HG02798 (cell line): ENCODE results near the gene EDARADD.

Experiments used
- ATAC-seq: cut with Tn5 transposase; IDR thresholded peaks from one replicate; pipeline ENCODE4 v1.9.1; 2021; ENCODE audit warnings: mild to moderate bottlenecking; ENCODE audit not compliant: unreplicated experiment, poor library complexity

The EDARADD gene

DNA sequence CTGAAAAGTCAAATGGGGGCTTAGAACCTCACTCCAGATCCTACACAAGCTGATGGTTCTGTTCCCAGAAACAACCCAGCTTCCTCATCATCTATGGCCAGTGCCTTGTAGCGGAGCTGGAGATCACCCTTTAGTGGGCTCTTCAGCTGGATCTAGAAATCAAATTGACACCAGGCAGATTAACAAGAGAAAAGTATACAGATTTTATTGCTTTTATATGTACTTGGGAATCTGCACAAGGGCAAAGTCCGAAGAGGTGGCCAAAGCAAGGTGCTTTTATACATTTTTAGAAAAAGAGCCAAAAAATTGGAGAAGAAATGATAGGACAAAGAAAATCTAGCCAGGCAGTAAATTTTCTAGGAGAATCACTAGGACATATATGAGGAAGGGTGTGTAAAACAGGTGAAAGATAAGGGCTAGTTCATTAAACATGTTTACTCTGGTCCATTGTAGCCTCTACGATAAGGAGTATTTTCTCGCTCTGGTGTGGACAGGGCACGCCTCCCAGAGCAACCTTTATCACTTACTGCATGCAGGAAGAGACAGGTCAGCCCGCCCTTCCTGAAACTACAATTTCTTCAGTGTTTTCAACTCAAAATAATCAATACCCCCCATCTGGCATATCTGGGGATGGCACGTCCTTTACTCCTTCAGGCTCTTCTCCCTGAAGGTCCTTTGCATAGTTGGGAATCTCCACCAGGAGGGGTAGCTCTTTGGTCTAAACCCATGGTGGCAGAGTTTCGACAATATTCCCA is 115.7 kb downstream of the EDARADD start:
- ATAC-seq, result no peak

DNA sequence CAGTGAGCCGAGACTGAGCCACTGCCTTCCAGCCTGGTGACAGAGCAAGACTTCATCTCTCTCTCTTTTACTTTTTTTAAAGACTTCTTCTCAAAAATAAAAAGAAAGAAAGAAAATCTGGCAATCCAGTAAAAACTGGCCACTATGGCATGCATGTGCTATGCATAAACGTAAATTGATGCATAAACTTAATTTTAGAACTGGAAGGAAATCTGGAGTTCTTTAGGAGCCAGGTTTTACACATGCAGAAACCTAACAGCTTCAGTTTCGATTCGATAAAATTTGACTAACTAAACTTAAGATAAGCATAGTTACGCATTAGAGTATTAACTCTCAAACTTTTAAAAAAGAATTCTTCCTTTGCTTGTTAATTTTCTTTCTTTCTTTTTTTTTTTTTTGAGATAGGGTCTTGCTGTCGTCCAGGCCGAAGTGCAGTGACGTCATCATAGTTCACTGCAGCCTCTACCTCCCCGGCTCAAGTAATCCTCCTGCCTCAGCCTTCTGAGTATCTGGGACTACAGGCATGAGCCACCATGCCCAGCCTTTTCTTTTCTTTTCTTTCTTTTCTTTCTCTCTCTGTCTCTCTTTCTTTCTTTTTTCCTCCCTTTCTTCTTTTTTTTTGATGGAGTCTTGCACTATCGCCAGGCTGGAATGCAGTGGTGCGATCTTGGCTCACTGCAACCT is 117.8 kb downstream of the EDARADD start:
- no peak for ATAC-seq

DNA sequence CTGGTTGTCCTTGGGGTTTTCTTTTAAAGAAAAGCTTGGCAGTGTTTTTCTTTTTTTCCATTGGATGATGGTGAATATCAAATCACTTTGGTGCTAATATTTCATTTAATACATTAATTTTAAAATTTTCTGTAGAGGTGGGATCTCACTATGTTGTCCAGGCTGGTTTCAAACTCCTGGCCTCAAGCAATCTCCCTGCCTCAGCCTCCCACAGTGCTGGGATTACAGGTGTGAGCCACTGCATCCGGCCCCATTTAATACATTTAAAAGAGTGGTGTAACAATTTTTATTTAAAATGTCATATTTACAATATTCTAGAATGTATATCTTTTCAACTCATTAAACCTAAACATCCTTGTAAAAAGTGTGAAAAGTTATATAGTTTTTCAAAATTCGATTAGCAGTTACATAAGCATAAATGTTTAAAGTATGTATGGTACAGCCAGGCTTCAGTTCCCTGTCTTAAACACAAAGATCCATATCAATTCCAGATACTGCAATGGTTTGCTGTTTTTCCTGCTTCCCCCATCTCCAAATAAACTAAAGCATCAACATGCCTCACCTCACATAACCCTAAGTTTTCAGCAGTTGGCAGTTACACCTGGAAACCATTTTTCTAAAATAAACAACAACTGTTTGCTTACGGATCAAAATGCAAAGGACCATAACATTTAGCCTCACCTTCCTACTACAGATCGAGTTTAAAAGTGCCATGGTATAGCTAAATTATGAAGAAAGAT is 120.8 kb downstream of the EDARADD start:
- no peak for ATAC-seq

DNA sequence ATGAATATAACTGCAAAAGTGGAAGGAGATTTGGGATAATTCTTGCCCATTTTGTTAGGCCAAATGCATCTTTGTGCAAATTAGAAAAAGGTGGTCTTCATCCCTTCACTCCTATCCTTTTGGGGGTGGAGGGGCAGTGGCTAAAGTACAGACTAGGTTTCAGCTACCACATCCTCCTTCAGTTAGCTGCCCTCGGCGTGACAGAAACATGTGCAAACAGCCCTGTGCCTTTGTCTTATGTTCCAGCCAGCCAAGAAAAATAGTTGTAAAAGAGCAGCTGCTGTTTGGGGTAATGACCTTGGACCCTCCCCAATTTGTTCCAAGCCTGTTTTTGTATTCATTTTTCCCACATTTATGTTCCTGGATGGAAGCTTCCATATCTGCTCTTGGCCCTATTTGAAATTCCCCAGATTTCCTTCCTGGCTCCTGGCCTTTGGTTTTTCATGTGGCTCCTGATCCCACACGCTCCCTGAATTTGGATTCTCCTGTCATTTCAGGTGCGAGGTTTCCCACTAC is 121.4 kb downstream of the EDARADD start:
- ATAC-seq, result no peak

DNA sequence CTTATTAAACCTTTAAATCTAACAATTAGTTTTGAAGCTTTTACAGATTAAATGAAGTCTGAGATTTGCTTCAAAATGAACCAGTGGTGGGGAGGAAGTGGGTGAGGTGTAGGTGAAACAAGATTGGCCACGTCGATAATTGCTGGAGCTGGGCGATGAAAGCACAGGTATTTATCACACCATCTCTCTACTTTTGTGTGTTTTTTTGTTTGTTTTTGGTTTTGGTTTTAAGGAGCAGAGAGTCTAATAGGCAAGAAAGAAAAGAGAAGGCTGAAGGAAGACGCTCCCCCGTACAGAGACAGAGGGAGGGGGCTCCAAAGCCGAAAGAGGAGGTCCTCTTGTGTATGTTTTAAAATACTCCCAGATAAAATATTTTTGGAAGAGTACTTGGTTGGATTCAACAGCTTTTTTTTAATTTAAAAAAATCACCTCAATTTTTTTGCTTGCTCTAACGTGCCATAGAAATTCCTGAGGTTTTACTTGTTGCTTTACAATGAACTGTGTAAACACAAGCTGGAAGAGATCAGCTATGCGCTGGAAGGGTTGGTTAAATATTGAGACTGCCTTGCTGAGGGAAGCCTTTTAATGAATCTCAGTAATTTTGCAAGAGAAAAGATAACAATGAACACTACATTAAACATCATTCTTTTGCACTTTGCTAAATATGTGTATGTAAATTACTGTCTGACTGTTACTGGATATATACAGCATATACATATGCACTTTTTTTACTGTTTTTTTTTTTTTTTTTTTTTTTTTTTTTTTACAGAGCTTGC is 123.0 kb downstream of the EDARADD start:
- no peak for ATAC-seq

DNA sequence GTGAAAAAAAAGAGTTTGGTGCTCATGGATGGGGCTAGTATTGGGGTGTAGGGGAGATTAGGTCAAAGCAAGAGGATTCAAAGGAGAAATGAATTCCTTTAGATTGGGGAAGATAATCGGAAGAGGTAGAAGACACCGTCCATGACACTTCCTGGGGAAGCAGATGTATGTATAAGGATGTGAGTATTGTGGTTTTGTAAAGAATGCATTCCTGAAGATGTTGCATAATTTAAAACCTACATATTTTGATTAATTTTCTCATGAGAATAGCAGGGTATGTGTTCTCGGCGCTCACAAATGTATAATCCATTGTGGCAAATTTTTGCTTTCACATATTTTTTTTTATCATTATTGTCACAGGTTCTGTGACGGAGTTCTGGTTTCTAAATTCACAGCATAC is 124.2 kb downstream of the EDARADD start:
- no peak for ATAC-seq

DNA sequence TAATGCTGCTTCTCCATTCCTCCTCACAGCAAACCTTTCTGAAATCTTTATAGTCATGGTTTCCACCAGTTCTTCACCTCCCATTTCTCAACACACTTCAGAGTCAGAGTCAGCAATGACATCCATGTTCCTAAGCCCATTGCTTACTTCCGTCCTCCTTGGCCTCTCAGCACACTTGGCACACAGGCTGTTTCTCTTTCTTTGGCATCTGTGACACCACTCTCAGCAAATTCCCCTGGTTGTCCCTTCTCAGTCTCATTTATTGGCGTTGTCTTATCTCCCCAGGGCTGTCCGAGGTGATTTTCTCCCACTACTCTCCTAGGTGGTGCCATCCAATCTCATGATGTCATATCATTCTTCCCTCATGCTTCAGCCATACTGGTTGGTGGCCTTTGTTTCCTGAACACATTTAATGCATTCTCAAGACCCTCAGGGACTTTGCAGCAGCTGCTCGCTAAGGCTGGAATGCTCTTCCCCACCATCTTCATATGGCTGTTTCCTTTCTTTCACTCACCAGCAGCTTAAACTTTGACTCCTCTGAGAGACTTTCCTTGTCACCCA is 126.4 kb downstream of the EDARADD start:
- ATAC-seq, result no peak

DNA sequence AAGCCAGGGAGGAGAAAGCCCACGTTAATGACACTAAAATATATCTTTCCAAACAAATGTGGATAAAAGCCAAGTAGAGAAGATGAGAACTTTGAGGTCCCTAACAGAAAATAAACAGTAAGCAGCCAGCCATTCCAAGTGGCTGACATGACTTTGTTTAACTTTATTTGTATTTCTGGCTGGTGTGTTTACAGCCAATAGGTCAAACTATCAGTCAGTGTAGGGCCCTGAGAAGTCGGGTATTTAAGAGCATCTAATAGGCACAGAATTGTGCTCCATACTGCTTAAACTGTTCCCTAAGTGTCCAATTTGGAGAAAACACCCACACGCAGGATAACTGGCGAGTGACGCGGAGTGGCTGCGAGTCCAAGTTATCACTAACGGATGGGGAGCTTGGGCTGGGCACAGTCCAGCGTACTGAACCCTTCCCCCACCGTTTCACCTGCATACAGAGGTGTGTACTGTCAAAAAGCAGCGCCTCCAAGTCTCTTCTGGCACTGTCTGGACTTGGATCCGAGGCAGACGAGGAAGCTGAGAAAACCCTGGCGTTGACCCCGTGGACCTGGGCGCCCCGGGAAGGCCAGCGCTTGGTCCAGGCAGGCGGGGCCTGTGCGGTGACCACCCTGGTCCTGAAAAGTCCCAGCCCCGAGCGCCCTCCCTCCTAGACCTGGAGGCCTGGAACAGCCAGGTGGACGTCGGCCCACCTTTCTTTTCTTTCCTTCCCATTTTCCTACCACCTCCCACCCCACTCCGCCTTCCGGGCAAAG is 129.0 kb downstream of the EDARADD start:
- peak; percentile 0 for ATAC-seq

DNA sequence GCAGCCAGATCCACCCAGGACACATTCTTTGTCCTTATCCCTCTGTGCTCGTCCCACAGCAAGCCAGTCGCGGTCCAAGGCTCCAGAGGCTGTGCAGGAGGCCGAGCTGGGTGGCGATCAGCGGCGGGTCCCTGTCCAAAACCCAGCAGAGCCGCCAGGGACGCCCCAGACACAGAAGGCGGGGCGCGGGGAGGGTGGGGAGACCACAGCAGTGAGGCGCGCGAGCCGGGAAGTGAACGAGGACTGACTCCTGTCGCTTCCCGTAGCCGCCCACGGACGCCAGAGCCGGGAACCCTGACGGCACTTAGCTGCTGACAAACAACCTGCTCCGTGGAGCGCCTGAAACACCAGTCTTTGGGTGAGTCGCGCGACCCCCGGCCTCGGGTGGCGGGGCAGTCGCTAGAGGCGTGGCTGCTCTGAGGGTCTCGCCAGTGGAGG is 129.6 kb downstream of the EDARADD start, which contains the start of gene LGALS8:
LGALS8 (plus strand) TSS at position 279 of the 438 bp plus-strand sequence. CDS start 2,089 bp downstream, outside the sequence.
- peak; percentile 65 for ATAC-seq

DNA sequence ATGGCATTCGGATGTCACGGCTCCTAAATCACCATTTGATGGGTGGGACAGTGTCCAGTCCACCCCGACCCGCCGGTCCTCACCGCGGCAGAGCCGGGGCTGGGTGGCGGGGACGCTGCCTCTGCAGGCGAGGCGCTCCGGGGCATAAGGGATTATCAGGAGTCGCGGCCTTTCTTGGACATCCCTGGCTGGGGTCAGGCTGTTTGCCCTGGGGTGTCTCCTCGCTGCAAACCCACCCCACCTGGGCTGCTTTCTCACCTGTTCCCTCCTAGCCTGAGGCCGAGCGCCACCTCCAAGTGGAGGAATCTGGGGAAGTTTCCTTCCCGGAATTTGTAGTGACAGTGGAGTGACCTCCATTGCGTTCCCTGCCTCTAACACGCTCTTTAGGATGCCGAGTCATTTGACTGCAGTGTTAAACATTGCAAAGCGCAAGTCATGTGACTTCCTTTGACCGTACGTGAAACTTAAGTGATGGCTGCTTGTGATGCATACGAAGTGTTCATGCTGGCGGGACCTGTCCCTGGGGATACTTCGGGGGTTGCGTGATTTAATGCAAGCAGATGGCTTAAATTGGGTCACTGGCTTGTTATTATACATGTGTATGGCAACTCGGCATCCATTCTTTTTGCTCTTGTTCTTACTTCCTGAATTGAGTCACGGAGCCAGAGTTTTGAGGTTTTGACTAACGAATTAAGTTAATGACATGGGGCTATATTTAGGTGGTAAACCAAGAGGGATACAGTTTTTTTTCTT is 130.2 kb downstream of the EDARADD start:
- peak; percentile 91 for ATAC-seq

DNA sequence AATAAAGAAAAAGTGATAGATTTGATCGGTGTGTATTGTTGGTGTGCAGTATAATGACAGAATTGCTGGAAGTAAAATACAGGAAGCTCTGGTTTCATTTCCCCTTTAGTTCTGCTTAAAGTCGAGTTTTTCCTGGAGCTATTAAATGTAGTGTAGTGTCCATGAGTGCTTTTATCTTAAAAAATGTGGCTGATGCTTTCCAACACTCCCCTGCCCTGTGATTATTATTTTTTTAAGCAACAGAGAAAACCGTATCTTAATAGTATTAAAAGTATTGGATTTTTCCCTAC is 130.8 kb downstream of the EDARADD start:
- ATAC-seq, result no peak

DNA sequence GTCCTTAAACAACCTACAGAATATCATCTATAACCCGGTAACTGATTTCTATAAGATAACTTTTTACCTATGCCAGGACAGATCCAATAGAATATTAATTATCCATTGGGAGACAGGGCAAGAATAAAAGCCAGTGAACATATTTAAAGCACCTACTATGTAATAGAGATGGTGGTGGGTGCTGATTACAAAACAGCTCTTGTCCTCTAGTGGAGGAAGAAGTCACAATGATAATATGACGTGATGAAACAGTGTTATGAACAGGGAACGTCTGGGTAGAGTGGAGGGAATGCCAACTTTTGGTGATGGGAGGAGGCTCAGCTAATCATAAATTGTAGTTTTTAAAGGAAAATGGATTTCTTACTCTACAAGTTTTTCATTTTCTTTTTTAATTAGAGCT is 132.0 kb downstream of the EDARADD start:
- no peak for ATAC-seq

DNA sequence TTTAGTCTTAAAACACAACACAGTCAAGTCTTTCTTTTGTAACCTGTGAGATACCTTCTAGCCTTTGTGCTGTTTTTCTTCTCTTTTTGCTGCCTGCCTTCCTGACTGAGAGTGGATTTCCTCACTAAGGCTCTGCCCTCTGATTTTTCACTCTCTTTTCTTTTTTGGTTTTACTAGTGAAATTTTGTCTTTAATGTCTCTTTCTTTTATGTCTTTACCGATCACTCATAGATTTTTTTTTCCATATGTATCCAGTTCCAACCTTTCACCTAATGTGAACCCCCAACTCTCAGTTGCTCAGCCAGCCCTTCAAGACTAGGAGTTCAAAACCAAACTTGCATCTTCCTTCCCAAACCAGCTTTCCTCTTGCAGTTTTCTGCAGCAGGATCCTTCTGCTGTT is 136.2 kb downstream of the EDARADD start:
- ATAC-seq, result no peak

DNA sequence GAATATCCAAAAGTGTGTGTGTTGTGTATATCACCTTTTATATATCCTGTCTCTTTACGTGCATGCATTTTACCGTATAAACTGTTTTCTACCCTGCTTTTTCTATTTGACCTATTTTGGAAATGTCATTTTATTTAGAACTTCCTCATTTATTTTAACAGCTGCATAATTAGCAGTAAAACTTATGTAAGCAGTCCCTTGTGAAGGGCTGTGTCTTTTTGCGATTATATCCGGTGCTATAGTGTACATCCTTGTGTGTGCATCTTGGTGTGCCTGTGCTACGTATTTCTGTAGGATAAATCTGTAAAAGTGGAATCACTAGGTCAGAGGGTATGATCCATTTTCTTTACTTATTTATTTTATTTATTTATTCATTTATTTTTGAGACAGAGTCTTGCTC is 136.9 kb downstream of the EDARADD start:
- no peak for ATAC-seq

DNA sequence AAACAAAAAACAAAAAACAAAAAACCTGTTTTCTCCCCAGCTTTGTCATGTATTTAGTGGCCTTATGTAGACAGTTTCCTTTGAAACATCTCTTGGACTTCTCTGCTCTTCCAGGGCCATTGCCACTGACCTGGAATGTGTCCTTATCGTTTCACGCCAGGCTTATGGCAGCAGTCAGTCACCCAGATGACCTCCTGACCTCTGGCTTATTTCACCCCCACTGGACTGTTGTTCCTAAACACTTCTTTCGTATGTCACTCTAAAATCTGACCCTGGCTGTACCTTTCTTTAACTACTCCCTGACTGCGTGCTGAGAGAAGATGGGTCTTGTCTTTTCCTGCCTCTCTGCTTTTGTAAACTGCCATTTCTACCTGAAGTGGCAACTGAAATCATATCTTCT is 138.8 kb downstream of the EDARADD start:
- no peak for ATAC-seq

DNA sequence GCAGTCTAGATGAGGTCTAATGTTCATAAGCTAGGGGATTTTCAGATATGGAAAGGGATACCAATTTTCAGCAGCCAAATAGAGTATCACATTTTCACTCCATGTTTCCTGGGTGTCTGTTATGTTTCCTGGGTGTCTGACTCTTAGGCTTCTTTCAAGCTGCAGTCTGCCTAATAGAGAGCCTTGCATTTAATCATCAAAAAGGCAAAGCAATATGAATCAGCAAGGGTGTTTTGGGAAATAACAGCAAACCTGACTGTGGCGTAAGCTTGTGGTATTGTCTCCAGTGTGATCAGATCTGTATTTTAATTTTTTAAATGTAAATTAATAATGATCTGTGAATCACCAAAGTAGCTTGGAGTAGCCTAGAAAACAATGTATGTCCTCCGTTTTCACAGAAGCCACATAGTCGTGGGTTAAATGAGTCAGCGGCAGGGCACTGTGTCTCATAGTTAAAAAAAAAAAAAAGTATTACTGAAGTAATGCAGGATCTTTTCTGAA is 140.1 kb downstream of the EDARADD start:
- ATAC-seq, result no peak
